Adipose tissue (tissue), 3 donors: ENCODE results near the gene PRG2. TPM values are rescaled to one million over a fixed set of nuclear protein-coding genes. Genes with fewer than 3 reads are reported as not detected.

Experiments
- H3K27ac ChIP-seq: one replicate; pipeline ENCODE4 v1.5.1; 2013; ENCODE audit warnings: low read depth, low read length
- WGBS, 3 donors: extraction: QIAGEN DNeasy Blood & Tissue Kit; methylation state at CpG; one replicate each; pipeline ENCODE4 v1.1.7; 2013; 5-methylcytosine and 5-hydroxymethylcytosine counted together
- polyA plus RNA-seq, 3 donors: library from polyadenylated mRNA; stranded (reverse); fragments of 200-250 nt; gene quantifications; one replicate each; pipeline ENCODE4 v1.2.3, GENCODE V29; 2013
- donor health status: healthy with polysubstance abuse.
- donor health status: Bipolar disorder and iron deficiency.
- donor health status: healthy.

The PRG2 gene, protein sequence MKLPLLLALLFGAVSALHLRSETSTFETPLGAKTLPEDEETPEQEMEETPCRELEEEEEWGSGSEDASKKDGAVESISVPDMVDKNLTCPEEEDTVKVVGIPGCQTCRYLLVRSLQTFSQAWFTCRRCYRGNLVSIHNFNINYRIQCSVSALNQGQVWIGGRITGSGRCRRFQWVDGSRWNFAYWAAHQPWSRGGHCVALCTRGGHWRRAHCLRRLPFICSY
- polyA plus RNA-seq: under 1 TPM; 0.13 to 0.79 (median 0.13) TPM

- WGBS, 3 donors: 66 to 75% (median 70%) methylated on average over 2 of the region's 2 CpGs
- H3K27ac ChIP-seq: no peak within 1 kb of the TSS
Measured at GRCh38 chr11:57390535-57390934, at the start of gene PRG2. Gene PRG2 (minus strand): TSS chr11:57390650. CDS start chr11:57389944, 706 bp downstream.

DNA sequence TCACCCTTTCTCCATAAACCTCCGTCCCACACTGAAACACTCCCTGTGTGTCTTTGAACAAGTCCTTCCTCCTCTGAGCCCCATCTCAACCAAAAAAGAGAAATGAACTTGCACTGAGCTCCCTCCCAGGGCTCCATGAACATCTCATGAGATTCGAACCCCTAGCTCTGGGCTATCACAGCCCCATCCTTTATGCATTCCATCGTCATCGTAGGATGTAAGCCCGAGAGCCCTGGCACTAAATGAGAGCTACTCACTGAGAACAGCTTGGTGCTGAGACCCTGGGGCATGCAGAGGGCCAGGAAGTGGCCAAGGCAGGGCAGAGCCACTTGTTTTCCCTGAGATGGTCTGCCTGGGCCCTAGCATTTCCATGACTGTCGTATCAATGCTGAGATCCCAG, 49.3 kb upstream of the PRG2 start:
- 80 to 93% (median 81%) methylated on average over 6 of the region's 6 CpGs for WGBS, 3 donors
- no peak overlapping the region for H3K27ac ChIP-seq

GRCh38 chr11:57438345-57439285, 48.2 kb upstream of the PRG2 start:
- no peak overlapping the region for H3K27ac ChIP-seq

GRCh38 chr11:57436031-57436430, 45.6 kb upstream of the PRG2 start:
- 87 to 93% (median 90%) methylated on average over 7 of the region's 7 CpGs for WGBS, 3 donors
- H3K27ac ChIP-seq: no peak overlapping the region

More at GRCh38 chr11:57438345-57439285, 48.2 kb upstream of the PRG2 start:
- 79 to 91% (median 89%) methylated on average over 12 of the region's 12 CpGs for WGBS, 3 donors

DNA sequence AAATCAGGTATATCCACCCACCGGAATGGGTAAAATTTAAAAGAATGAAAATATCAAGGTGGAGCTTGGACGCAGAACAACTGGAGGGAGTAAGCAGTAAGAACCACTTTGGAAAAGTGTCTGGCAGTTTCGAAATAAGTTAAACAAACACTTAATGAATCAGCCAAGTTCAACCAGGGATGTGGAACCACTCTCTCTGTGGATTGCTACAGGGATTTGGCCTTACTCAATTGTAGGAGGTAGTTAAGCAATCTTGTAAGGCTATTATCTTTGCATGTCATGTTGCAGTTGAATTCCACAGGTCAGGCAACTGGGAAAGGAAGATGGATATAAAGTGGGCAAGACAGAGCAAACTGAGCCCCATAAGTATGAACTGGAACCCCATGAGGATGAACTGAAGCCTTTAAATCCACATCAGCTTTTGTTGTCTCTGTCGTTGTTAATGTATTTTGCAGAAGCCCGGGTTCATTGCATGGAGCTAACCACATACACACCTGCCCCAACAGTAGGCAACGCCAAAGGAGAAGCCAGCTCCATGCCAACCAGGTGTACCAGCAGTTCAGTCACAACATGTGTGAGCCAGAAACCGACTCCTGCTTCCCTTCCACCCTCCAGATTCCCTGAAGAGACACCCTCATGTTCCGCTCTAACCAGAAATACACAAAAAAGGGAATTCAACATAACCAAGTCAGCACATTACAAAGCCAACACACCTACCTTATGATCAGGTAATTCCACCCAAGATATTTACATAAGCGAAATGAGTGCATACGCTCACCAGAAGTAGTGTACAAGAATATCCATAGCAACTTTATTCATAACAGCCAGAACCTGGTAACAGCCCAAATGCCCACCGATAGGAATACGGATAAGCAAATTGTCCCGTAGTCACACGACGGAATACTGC, 44.4 kb upstream of the PRG2 start:
- H3K27ac ChIP-seq: no peak overlapping the region
- WGBS, 3 donors: 65 to 79% (median 69%) methylated on average over 15 of the region's 15 CpGs

- 55 to 82% (median 68%) methylated on average over 7 of the region's 7 CpGs for WGBS, 3 donors
- no peak overlapping the region for H3K27ac ChIP-seq
Measured at GRCh38 chr11:57432714-57433163, 42.3 kb upstream of the PRG2 start.

DNA sequence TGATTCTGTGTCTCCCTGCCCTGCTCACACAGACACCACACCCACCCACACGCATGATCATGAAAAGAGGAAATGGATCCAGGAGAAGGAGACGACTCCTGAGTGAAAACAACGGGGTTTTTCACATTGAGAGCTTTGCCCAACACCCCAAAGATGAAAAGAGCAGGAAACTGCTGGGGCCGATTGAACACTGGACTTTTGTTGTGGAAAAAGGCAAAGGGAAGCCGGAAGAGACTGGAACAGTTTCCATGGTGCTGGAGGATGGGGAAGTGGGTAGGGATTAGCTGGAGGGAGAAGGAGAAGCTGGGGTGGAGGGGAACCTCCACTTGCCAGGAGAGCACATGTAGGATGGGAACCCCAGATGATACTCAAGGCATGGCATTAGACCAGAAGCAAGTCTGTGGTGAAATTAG, 41.7 kb upstream of the PRG2 start:
- no peak overlapping the region for H3K27ac ChIP-seq
- WGBS, 3 donors: 45 to 77% (median 59%) methylated on average over 5 of the region's 5 CpGs

- H3K27ac ChIP-seq: no peak overlapping the region
Measured at GRCh38 chr11:57430952-57431351, 40.5 kb upstream of the PRG2 start.

DNA sequence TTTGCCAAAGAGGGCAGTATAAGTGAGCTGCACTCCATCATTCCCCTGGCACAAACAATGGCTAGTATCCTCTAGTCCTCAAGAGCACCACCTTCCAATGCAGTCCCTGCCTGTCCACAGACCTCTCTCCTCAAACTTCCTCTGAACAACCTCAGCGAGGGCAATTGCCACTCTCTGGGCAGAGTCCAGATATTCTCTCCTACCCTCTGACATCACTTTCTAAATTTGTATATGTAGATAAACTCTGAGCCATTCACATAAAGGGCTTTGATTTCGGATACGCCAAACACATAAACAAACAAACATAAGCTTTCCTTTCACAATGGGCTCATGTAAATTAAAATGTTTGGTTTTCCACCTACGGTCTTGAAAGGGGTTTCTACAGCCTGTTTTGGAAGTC, 39.5 kb upstream of the PRG2 start:
- 29 to 82% (median 80%) methylated on average over 4 of the region's 4 CpGs for WGBS, 3 donors
- no peak overlapping the region for H3K27ac ChIP-seq

More at GRCh38 chr11:57430952-57431351, 40.5 kb upstream of the PRG2 start:
- 92 to 100% (median 100%) methylated on average over 1 of the region's 1 CpG for WGBS, 3 donors

DNA sequence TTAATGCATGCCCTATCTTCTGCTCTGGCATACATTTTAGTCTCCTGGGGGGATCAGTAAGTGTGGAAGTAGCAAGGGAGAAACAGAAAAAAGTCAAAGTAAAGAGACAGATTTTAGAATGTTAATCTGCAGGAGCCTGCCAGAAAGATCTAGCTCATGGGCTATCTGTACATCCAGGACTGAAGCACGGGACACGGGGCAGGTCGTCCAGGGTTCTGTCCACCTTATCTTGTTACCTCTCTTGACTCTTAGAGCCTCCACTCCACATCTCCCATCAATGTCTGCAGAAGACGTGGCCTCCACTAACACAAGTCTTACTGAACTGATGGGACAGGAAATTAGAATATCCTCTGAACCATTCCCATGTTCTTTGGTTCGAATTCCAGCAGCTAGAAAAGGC, 38.2 kb upstream of the PRG2 start:
- WGBS, 3 donors: 88 to 90% (median 89%) methylated on average over 5 of the region's 5 CpGs
- no peak overlapping the region for H3K27ac ChIP-seq

- 39 to 58% (median 50%) methylated on average over 8 of the region's 8 CpGs for WGBS, 3 donors
- peak overlapping the region; percentile 92 for H3K27ac ChIP-seq
Measured at GRCh38 chr11:57427727-57428082, 37.3 kb upstream of the PRG2 start.

DNA sequence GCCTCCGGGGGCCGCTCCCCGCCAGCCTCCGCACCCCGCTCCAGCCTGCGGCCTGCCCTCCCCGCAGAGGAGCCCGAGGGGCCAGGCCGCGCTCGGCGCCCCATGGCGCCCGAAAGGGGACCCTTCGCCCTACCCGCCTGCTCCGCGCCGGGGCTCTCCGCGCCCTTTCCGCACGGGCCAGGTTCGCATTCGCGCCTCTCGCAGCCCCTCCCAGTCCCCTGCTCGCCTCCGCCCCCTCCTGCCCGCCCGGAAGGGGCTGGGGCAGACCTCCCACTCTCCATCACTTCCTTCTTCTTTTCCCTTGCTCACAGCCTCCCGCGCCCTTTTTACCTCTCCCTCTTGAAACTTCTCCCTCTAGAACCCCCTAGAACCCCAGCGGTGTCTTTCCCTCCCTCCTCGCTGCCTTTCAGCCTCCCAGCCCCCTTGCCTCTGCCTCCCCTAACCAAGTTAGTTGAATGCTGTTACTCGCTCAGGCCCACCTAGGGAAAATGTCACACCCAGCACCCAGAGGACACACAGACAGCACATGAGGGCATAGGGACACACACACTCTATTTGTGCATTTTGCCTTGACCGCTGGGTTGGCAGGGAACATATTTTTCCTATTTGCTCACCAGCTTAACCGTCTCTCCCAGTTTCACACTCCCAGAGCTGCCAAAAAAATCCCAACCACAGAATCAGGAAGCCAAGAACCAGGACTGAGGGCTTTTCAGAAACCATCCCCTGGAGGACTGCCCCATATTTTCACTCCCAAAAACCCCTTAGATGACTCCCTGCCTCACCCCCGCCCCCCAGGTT, 36.7 kb upstream of the PRG2 start, which contains the start of gene SLC43A3:
Gene SLC43A3 (minus strand): TSS at position 193 of the 798 bp plus-strand sequence. CDS start 949 bp downstream, outside the sequence.
- 2 to 8% (median 2%) methylated on average over 30 to 39 of the region's 39 CpGs for WGBS, 3 donors
- peak within 1 kb of the TSS; percentile 92 for H3K27ac ChIP-seq

GRCh38 chr11:57426439-57426928, 36.0 kb upstream of the PRG2 start:
- H3K27ac ChIP-seq: peak overlapping the region; percentile 92
- 11 to 17% (median 12%) methylated on average over 16 of the region's 16 CpGs for WGBS, 3 donors

DNA sequence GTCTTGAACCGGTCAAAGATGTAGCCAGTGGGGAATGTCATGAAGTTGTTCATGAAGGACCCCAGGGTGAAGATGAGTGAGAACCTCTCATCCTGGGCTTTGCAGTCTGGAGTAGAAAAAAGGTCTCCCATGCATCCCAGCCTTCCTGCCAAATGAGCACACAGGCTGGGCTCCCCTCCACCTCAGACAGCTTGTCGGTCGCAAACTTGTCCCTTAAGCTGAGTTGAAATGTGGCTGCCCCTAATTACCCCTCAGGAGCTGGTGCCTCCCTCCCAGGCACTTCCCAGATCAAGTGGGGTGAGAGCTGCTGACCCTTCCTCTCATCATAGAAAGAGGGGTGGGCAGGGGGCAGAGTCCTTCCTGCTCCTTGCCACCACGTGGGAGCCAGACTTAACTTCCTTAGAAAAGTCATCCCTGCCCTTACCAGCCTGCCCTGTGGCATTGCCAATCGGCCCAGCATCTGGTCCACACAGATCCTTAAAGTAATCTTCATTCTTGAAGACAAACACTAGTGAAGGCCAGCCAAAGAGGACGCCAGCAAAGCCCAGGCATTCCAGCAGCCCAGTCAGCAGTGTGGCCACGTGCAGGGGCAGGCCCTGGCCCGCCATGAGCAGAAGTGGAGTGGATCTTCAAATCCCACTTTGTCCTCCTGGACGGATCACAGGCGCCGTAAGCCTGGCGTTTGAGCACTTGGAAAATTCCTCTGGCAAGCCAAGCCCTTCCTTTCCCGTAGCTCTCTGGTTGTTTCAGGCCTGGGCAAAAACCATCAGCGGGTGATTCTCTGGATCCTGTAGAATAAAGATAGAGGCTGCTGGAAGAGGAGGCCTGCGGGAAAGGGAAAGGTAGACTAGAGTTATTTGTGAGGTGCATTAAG, 35.4 kb upstream of the PRG2 start:
- peak overlapping the region; percentile 92 for H3K27ac ChIP-seq
- WGBS, 3 donors: 32 to 56% (median 33%) methylated on average over 15 of the region's 15 CpGs

DNA sequence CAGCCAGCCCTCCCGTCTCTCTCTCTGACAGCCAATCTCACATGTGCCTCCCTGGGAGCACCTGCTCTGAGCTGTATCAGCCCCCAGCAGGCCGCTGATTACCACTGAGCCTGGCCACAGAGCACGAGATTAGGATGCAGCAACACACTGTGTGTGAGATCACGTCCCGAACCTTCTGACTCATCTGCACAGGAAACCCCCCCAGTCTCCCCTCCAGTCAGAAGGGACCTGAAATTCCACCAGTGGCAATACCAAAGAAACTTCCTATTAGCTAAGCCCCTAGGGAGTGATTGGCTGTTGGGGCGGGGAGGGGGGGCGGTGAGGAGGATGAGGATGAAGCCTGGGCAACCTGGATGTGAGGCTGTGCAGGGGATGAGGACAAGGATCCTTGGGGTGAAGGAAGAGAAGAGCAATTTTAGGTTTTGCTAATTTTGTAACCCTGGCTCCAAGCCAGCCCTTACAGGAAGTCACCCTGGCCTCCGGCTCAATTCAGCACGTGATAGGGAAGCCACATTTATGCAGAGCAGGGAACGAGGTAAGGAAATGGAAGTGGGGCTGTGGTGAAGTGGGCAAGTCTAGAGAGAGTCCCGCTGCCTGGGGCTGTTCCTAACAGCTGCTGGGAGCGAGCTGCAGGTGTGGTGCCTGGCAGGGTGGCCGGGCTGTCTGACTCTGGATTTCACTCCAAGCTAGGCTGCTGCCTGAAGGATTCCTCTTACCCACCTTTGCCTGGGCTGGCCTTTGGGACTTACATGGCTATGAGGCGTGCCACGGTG, 34.5 kb upstream of the PRG2 start:
- H3K27ac ChIP-seq: peak overlapping the region; percentile 63
- 19 to 59% (median 22%) methylated on average over 15 of the region's 15 CpGs for WGBS, 3 donors
